Measurements from ENCODE around the gene SLA2. TPM values are rescaled to one million over a fixed set of nuclear protein-coding genes. Genes with fewer than 3 reads are reported as not detected.
A peak's percentile ranks its signal among the peaks of the same experiment; 100 is the strongest.

The SLA2 gene
- total RNA-seq, 4 donors from 2014 or later: 0.23 to 0.52 (median 0.52) TPM; not detected in 1

DNA sequence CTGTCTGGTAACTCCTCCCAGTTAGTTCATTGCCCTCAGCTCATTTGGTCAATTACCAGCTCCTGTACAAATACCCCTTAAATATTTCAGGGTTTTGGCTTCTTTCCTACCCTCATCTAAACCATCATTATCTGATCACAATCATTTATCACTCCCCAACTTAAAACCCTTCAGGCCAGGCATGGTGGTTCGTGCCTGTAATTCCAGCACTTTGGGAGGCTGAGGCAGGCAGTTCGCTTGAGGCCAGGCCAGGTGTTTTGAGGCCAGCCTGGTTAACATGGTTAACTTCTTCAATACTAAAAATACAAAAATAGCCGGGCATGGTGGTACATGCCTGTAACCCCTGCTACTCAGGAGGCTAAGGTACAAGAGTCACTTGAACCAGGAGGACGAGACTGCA, 63.2 kb downstream of the SLA2 start:
- 75 to 81% methylated on average over 4 of the region's 4 CpGs for WGBS, 2 donors
- intact Hi-C loops (cut with DNase I; ENCODE audit: low total_unique reads): no loop called here
- TF ChIP-seq CTCF (IDR thresholded peaks at IDR 0.05) (no peak), POLR2A (IDR thresholded peaks at IDR 0.05) (no peak)
- H3K4me3 ChIP-seq (ENCODE audit: low read depth, poor library complexity, severe bottlenecking): no peak overlapping the region
- no peak for DNase-seq (ENCODE audit: low spot score in 2 of 2)

GRCh38 chr20:36582322-36582721, 63.7 kb downstream of the SLA2 start:
- TF ChIP-seq POLR2A (IDR thresholded peaks at IDR 0.05): no peak
- DNase-seq (ENCODE audit: low spot score in 2 of 2): no peak
- WGBS, 2 donors: 81 to 89% methylated on average over 4 of the region's 4 CpGs
- intact Hi-C loops (cut with DNase I; ENCODE audit: low total_unique reads): no loop called here
- H3K4me3 ChIP-seq (ENCODE audit: low read depth, poor library complexity, severe bottlenecking): no peak overlapping the region

- intact Hi-C loops (cut with DNase I; ENCODE audit: low total_unique reads): no loop called here
- no peak for DNase-seq (ENCODE audit: low spot score in 2 of 2)
- 85 to 87% methylated on average over 2 of the region's 2 CpGs for WGBS, 2 donors
Observed at GRCh38 chr20:36579996-36580545, 65.9 kb downstream of the SLA2 start.

GRCh38 chr20:36578356-36579041, 67.5 kb downstream of the SLA2 start:
- no peak for DNase-seq (ENCODE audit: low spot score in 2 of 2)
- intact Hi-C loops (cut with DNase I; ENCODE audit: low total_unique reads): no loop called here
- H3K4me3 ChIP-seq (ENCODE audit: low read depth, poor library complexity, severe bottlenecking): no peak overlapping the region
- 90 to 97% methylated on average over 15 of the region's 15 CpGs for WGBS, 2 donors
- no peak for TF ChIP-seq POLR2A (IDR thresholded peaks at IDR 0.05)

More at GRCh38 chr20:36579996-36580545, 65.9 kb downstream of the SLA2 start:
- no peak for TF ChIP-seq CTCF (IDR thresholded peaks at IDR 0.05)
- H3K4me3 ChIP-seq (ENCODE audit: low read depth, poor library complexity, severe bottlenecking): no peak overlapping the region

GRCh38 chr20:36576081-36576445, 69.9 kb downstream of the SLA2 start:
- no peak for DNase-seq (ENCODE audit: low spot score in 2 of 2)
- WGBS, 2 donors: 68 to 76% methylated on average over 1 of the region's 1 CpG
- TF ChIP-seq CTCF (IDR thresholded peaks at IDR 0.05): no peak
- no peak for TF ChIP-seq POLR2A (IDR thresholded peaks at IDR 0.05)
- H3K4me3 ChIP-seq (ENCODE audit: low read depth, poor library complexity, severe bottlenecking): no peak overlapping the region
- intact Hi-C loops (cut with DNase I; ENCODE audit: low total_unique reads): no loop called here

DNA sequence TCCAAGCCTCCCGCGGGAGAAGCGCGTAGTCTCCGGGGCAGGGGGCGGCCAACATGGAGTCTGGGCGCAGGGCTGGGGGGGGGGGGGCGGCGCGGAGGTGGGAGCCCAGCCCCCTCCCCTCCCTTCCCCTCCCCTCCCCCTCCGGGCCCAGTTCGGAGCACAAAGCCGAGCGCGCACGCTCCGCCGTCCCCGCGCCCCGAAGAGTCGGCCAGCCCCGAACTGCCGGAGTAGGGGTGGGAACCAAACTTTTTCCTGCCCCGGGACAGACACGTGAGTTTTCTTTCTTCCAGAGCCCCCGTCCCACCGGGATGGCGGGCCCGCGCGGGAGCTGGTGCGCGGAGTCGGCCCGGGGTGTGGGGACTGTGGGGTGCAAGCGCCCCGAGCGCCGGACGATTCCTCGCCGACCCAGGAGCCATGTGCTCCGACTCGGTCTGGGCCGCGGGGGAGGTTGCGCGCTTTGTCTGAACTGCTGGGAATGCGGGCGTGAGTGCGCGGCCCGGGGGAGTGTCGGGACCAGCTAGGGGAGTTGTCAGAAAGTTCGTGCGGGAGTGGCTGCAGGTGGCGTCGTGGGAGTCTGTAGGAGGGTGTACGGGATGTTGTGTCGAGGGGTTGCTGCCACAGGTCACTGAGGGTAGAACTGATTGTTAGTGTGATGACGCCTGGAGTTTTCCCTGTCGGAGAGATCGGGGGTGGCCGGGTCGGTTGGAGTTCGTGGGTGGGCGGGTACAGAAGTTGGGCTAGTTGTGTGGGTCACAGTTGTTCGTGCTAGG, 71.4 kb downstream of the SLA2 start:
- 0% methylated on average over 42 to 53 of the region's 69 CpGs for WGBS, 2 donors
- intact Hi-C loops (cut with DNase I; ENCODE audit: low total_unique reads): no loop called here
- H3K4me3 ChIP-seq (ENCODE audit: low read depth, poor library complexity, severe bottlenecking): peak overlapping the region; percentile 68
- no peak for TF ChIP-seq POLR2A (IDR thresholded peaks at IDR 0.05)
- peak in 1 of 3 donors; percentile 16 for TF ChIP-seq CTCF (IDR thresholded peaks at IDR 0.05)
- DNase-seq (ENCODE audit: low spot score in 2 of 2): peak in 1 of 2 donors; percentile 94
